Sigmoid colon (tissue), 4 donors: Measurements from ENCODE around the gene IL17D.

ENCODE experiments used
- CTCF ChIP-seq, 4 experiments: fragments of 450-650 bp in 3 of 4; fragments of 200-600 bp in 1 of 4; IDR thresholded peaks; one replicate each; pipeline ENCODE4 v1.5.1; 2016 to 2019; ENCODE audit warnings: antibody characterized with exemption in 4 of 4, mild to moderate bottlenecking in 3 of 4, moderate library complexity in 2 of 4
- POLR2A ChIP-seq, 2 donors: fragments of 450-650 bp; IDR thresholded peaks; one replicate each; pipeline ENCODE4 v1.6.1; 2016; ENCODE audit warnings: antibody characterized with exemption in 2 of 2, mild to moderate bottlenecking in 2 of 2, moderate library complexity in 2 of 2
- POLR2AphosphoS5 ChIP-seq, 4 donors: sonication (generic); formaldehyde crosslinking; IDR thresholded peaks; one replicate each; pipeline ENCODE4 v1.6.1; 2017; ENCODE audit warnings: antibody characterized with exemption in 4 of 4

- TF ChIP-seq POLR2A (IDR thresholded peaks at IDR 0.05) (no peak), CTCF (IDR thresholded peaks at IDR 0.05) (no peak), POLR2AphosphoS5 (IDR thresholded peaks at IDR 0.05) (no peak)
Observed at GRCh38 chr13:20721454-20722357, 18.2 kb downstream of the IL17D start.
